GM23338 (cell line): ENCODE results near the gene HS6ST3. TPM values are rescaled to one million over a fixed set of nuclear protein-coding genes. Genes with fewer than 3 reads are reported as not detected.

Source experiments
- microRNA-seq: library from miRNA; unstranded; fragments of <30 nt; microRNA quantifications from one replicate; pipeline ENCODE4, GENCODE V29; 2017
- polyA plus RNA-seq: library from polyadenylated mRNA; unstranded; fragments of >200 nt; fragmentation: Nextera tagmentation; extraction: Ambion mirVana; gene quantifications from 2 replicates; pipeline ENCODE4 v1.2.1, GENCODE V29; 2016
- total RNA-seq: library from RNA; depleted of rRNA; stranded (reverse); fragments of >200 nt; shearing (Covaris generic); gene quantifications from 2 replicates; pipeline ENCODE4 v1.2.3, GENCODE V29; 2014; rRNA removed

The HS6ST3 gene
- total and polyA plus RNA-seq, 2 experiments from 2014 or later: 0.52 to 0.80 TPM

Small RNA genes lying within 50 kb of the gene (microRNA-seq; reads per million reads assigned to microRNA genes)
- gene MIR4501: not detected

Other genes starting within 250 kb of the HS6ST3 start
- gene UGGT2, start 36.7 kb upstream of the HS6ST3 start, total RNA-seq: 39.8 and 60.5 TPM in 2 replicates
- 40.2 and 44.0 TPM in 2 replicates for gene UGGT2, start 36.7 kb upstream of the HS6ST3 start, polyA plus RNA-seq